Effector CD8-positive, alpha-beta T cell (primary cell): ENCODE measurements around the gene PEX3.

ENCODE experiments used
- DNase-seq: peaks from one replicate; lab custom pipeline; 2025; lab: John Stamatoyannopoulos, UW
- total RNA-seq, 4 experiments: gene quantifications; one replicate each; lab custom pipeline; 2026; lab: John Stamatoyannopoulos, UW

Gene PEX3
- 19.6 to 23.7 (median 20.5) reads per million in 4 experiments for total RNA-seq

- DNase-seq = peak; percentile 83
These were observed at the start of gene PEX3, which contains the start of gene ADAT2 for GRCh38 chr6:143450453-143451371. PEX3 (plus strand) TSS chr6:143450805; CDS start chr6:143451043, 238 bp downstream. ADAT2 (minus strand) TSS chr6:143450695; CDS start chr6:143450658, 37 bp downstream.

- no peak for DNase-seq
These were observed 49.5 kb upstream of the PEX3 start for GRCh38 chr6:143401068-143401446.

- no peak for DNase-seq
These were observed 48.8 kb upstream of the PEX3 start for GRCh38 chr6:143401636-143402370.

GRCh38 chr6:143402721-143403336 lies 47.8 kb upstream of the PEX3 start:
- DNase-seq = no peak

- no peak for DNase-seq
These were observed 45.0 kb upstream of the PEX3 start for GRCh38 chr6:143405373-143406154.

- no peak for DNase-seq
These were observed 43.9 kb upstream of the PEX3 start for GRCh38 chr6:143406673-143407072.

- DNase-seq = no peak
These were observed 42.3 kb upstream of the PEX3 start for GRCh38 chr6:143408151-143408786.

- no peak for DNase-seq
These were observed 41.8 kb upstream of the PEX3 start for GRCh38 chr6:143408787-143409162.

GRCh38 chr6:143410859-143411270 lies 39.7 kb upstream of the PEX3 start:
- DNase-seq = no peak

GRCh38 chr6:143414769-143415168 lies 35.8 kb upstream of the PEX3 start:
- no peak for DNase-seq

GRCh38 chr6:143419526-143419925 lies 31.1 kb upstream of the PEX3 start:
- DNase-seq = no peak

- no peak for DNase-seq
These were observed 24.6 kb upstream of the PEX3 start for GRCh38 chr6:143426026-143426425.

GRCh38 chr6:143427109-143427817 lies 23.3 kb upstream of the PEX3 start:
- DNase-seq = peak; percentile 48

GRCh38 chr6:143429970-143430369 lies 20.6 kb upstream of the PEX3 start:
- no peak for DNase-seq

- DNase-seq = no peak
These were observed 19.4 kb upstream of the PEX3 start for GRCh38 chr6:143431226-143431625.

GRCh38 chr6:143432588-143432987 lies 18.0 kb upstream of the PEX3 start:
- no peak for DNase-seq

- no peak for DNase-seq
These were observed 9.6 kb upstream of the PEX3 start for GRCh38 chr6:143441010-143441409.

GRCh38 chr6:143441680-143442545 lies 8.7 kb upstream of the PEX3 start:
- no peak for DNase-seq

GRCh38 chr6:143443096-143443495 lies 7.5 kb upstream of the PEX3 start:
- DNase-seq = no peak
